ENCODE data around the gene NBPF15.
"Not testable (repeated sequence)": the region's sequence is repeated elsewhere in the genome, so short reads cannot be mapped to it uniquely, and the experiment has no call there.

GRCh38 chr1:144439737-144440136 lies 21.7 kb downstream of the NBPF15 start:
- not testable (repeated sequence) for TF ChIP-seq CTCF (optimal IDR thresholded peaks at IDR 0.05 in 1 of 3, IDR thresholded peaks at IDR 0.05 in 1 of 3, conservative IDR thresholded peaks at IDR 0.05 in 1 of 3; ENCODE audit: extremely low read depth in 1 of 3, insufficient read depth in 2 of 3, low read length in 3 of 3); EZH2 (IDR thresholded peaks at IDR 0.05; ENCODE audit: low read length)

Measured in keratinocyte (primary cell).